ENCODE measurements around the gene GALNT13.

GALNT13 gene

DNA sequence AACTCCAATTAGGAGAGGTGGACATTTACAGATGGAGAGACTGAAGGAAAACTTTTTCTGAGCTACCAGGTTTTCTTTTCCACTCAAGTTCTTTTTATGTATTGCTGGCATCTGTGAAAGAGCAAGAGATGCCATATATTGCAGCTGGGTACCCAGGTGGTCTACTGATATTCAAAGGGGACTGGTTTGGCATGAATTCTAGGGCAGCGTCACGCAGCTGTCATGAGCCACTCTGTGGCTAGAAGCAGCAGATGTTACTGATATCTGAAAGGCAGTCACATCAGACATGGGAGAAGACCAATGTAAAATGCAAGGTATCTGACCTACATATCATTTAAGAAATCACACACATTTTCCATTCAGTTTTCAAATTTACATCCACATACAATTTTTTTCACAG is 408.8 kb downstream of the GALNT13 start:
- H4K20me1 ChIP-seq (ENCODE audit: insufficient read depth, low read length, poor library complexity, severe bottlenecking): no peaks in the 10 kb centered on the region
- no peak overlapping the region for H2AFZ ChIP-seq (ENCODE audit: low read length)
- H3K27me3 ChIP-seq (ENCODE audit: insufficient read depth, low read length, poor library complexity, severe bottlenecking): no peaks in the 10 kb centered on the region
- H3K4me1 ChIP-seq (ENCODE audit: insufficient read depth, low read length, poor library complexity, severe bottlenecking): no peaks in the 10 kb centered on the region
- H3K4me3 ChIP-seq (ENCODE audit: low read length, poor library complexity, severe bottlenecking): no peak overlapping the region
- no peaks in the 10 kb centered on the region for H3K79me2 ChIP-seq (ENCODE audit: insufficient read depth, low read length)
- H3K9me2 ChIP-seq (replicated peaks; ENCODE audit: low read depth, low read length): no peaks in the 10 kb centered on the region
- no peaks in the 10 kb centered on the region for H3F3A ChIP-seq (ENCODE audit: low read depth)
- H3K4me2 ChIP-seq (ENCODE audit: low read depth, low read length, poor library complexity, severe bottlenecking): no peak overlapping the region
- no peaks in the 10 kb centered on the region for H3K36me3 ChIP-seq (ENCODE audit: insufficient read depth, low read length)
- TF ChIP-seq, protein P1, sequence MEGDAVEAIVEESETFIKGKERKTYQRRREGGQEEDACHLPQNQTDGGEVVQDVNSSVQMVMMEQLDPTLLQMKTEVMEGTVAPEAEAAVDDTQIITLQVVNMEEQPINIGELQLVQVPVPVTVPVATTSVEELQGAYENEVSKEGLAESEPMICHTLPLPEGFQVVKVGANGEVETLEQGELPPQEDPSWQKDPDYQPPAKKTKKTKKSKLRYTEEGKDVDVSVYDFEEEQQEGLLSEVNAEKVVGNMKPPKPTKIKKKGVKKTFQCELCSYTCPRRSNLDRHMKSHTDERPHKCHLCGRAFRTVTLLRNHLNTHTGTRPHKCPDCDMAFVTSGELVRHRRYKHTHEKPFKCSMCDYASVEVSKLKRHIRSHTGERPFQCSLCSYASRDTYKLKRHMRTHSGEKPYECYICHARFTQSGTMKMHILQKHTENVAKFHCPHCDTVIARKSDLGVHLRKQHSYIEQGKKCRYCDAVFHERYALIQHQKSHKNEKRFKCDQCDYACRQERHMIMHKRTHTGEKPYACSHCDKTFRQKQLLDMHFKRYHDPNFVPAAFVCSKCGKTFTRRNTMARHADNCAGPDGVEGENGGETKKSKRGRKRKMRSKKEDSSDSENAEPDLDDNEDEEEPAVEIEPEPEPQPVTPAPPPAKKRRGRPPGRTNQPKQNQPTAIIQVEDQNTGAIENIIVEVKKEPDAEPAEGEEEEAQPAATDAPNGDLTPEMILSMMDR (conservative IDR thresholded peaks at IDR 0.05; ENCODE audit: low read length): no peak
- no peak for TF ChIP-seq EZH2phosphoT487 (IDR thresholded peaks at IDR 0.05; ENCODE audit: borderline replicate concordance)
- H3K9me3 ChIP-seq (ENCODE audit: insufficient read depth, low read depth, low read length): no peaks in the 10 kb centered on the region
- H3K9ac ChIP-seq (ENCODE audit: low read depth, low read length, poor library complexity, severe bottlenecking): no peak overlapping the region

DNA sequence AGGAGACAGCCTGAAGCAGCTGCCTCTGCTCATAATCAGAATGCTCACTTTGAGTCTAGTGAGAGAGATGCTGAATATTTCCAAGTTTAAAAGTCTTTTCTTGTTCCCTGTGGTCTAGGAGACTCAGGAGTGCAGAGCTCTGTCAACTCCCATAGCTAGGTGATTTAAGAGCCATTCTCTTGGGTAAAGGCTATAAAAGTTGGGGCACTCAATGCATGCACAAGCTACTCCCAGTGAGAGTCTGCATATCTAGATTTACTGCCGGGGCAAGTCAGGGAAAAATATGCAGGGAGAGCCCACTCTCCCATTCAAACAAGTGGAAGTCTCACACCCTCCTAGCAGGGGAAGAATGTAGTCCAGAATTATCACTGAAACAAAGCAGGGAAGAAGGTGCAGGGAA is 418.1 kb downstream of the GALNT13 start:
- Histone ChIP-seq H3K4me1 (ENCODE audit: insufficient read depth, low read length, poor library complexity, severe bottlenecking) (no peaks in the 10 kb centered on the region), H3K9me3 (ENCODE audit: insufficient read depth, low read depth, low read length) (no peaks in the 10 kb centered on the region), H3K4me3 (ENCODE audit: low read length, poor library complexity, severe bottlenecking) (no peak overlapping the region), H3K27me3 (ENCODE audit: insufficient read depth, low read length, poor library complexity, severe bottlenecking) (no peaks in the 10 kb centered on the region), H3K9ac (ENCODE audit: low read depth, low read length, poor library complexity, severe bottlenecking) (no peak overlapping the region), H2AFZ (ENCODE audit: low read length) (no peak overlapping the region), H4K20me1 (ENCODE audit: insufficient read depth, low read length, poor library complexity, severe bottlenecking) (no peaks in the 10 kb centered on the region), H3K9me2 (replicated peaks; ENCODE audit: low read depth, low read length) (no peaks in the 10 kb centered on the region), H3K79me2 (ENCODE audit: insufficient read depth, low read length) (no peaks in the 10 kb centered on the region), H3K36me3 (ENCODE audit: insufficient read depth, low read length) (no peaks in the 10 kb centered on the region), H3F3A (ENCODE audit: low read depth) (no peaks in the 10 kb centered on the region), H3K4me2 (ENCODE audit: low read depth, low read length, poor library complexity, severe bottlenecking) (no peak overlapping the region)
- TF ChIP-seq, protein P1 (conservative IDR thresholded peaks at IDR 0.05; ENCODE audit: low read length): no peak
- TF ChIP-seq EZH2phosphoT487 (IDR thresholded peaks at IDR 0.05; ENCODE audit: borderline replicate concordance): no peak

DNA sequence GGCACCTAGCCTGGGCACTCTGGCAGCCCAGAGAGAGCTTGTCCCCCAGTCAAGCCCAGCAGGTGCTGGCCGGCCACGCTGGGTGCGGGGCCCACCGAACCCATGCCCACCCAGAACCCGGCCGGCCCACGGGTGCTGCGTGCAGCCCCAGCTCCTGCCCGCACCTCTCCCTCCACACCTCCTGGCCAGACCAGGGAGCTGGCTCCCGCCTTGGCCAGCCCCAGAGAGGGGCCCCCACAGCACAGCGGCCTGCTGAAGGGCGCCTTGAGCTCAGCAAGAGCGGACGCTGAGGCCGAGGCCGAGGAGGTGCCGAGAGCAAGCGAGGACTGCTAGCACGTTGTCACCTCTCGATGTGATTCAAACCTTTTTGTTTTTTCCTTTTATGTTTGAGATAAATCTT is 419.8 kb downstream of the GALNT13 start:
- Histone ChIP-seq H3K4me1 (ENCODE audit: insufficient read depth, low read length, poor library complexity, severe bottlenecking) (no peaks in the 10 kb centered on the region), H4K20me1 (ENCODE audit: insufficient read depth, low read length, poor library complexity, severe bottlenecking) (no peaks in the 10 kb centered on the region), H2AFZ (ENCODE audit: low read length) (no peak overlapping the region), H3K9ac (ENCODE audit: low read depth, low read length, poor library complexity, severe bottlenecking) (no peak overlapping the region), H3F3A (ENCODE audit: low read depth) (no peaks in the 10 kb centered on the region), H3K36me3 (ENCODE audit: insufficient read depth, low read length) (no peaks in the 10 kb centered on the region), H3K9me3 (ENCODE audit: insufficient read depth, low read depth, low read length) (no peaks in the 10 kb centered on the region), H3K27me3 (ENCODE audit: insufficient read depth, low read length, poor library complexity, severe bottlenecking) (no peaks in the 10 kb centered on the region), H3K4me2 (ENCODE audit: low read depth, low read length, poor library complexity, severe bottlenecking) (no peak overlapping the region), H3K4me3 (ENCODE audit: low read length, poor library complexity, severe bottlenecking) (no peak overlapping the region), H3K9me2 (replicated peaks; ENCODE audit: low read depth, low read length) (no peaks in the 10 kb centered on the region), H3K79me2 (ENCODE audit: insufficient read depth, low read length) (no peaks in the 10 kb centered on the region)
- no peak for TF ChIP-seq EZH2phosphoT487 (IDR thresholded peaks at IDR 0.05; ENCODE audit: borderline replicate concordance)
- TF ChIP-seq, protein P1 (conservative IDR thresholded peaks at IDR 0.05; ENCODE audit: low read length): no peak
